SK-N-SH treated with all-trans-retinoic acid at 6 μM for 48 hours (cell line): ENCODE measurements around the gene TSNAXIP1.

Source experiments
- ATAC-seq: fragments of 200-7000 bp; cut with Tn5 transposase; 3 replicates; pipeline ENCODE4 v1.9.1; 2020; ENCODE audit warnings: mild to moderate bottlenecking, moderate library complexity
- ARNTL ChIP-seq: fragments of 450-650 bp; formaldehyde crosslinking; IDR thresholded peaks from 2 replicates; pipeline ENCODE4 v1.5.0; 2020; ENCODE audit warnings: low read depth, mild to moderate bottlenecking, moderate library complexity, borderline replicate concordance
- BACH2 ChIP-seq: fragments of 250-450 bp; sonication (Bioruptor Pico); IDR thresholded peaks from 2 replicates; pipeline ENCODE4 v1.9.0; 2021; ENCODE audit warnings: mild to moderate bottlenecking, borderline replicate concordance
- CSDC2 ChIP-seq: fragments of 250-450 bp; sonication (Bioruptor Pico); IDR thresholded peaks from 2 replicates; pipeline ENCODE4 v1.5.0; 2020; ENCODE audit warnings: mild to moderate bottlenecking, moderate library complexity
- ESRRG ChIP-seq: fragments of 250-450 bp; sonication (Bioruptor Pico); IDR thresholded peaks from 2 replicates; pipeline ENCODE4 v1.6.1; 2021; ENCODE audit warnings: mild to moderate bottlenecking
- ISL1 ChIP-seq: fragments of 250-450 bp; sonication (Bioruptor Pico); IDR thresholded peaks from 2 replicates; pipeline ENCODE4 v2.1.2; 2022; ENCODE audit warnings: mild to moderate bottlenecking, moderate library complexity
- OSR1 ChIP-seq: fragments of 250-450 bp; sonication (Bioruptor Pico); IDR thresholded peaks from 2 replicates; pipeline ENCODE4 v1.8.0; 2022; ENCODE audit warnings: moderate library complexity, mild to moderate bottlenecking, inconsistent platforms
- PPARA ChIP-seq: fragments of 250-450 bp; sonication (Bioruptor Pico); IDR thresholded peaks from 2 replicates; pipeline ENCODE4 v1.5.0; 2020; ENCODE audit warnings: mild to moderate bottlenecking, borderline replicate concordance
- RARB ChIP-seq: fragments of 250-450 bp; sonication (Bioruptor Pico); IDR thresholded peaks from 2 replicates; pipeline ENCODE4 v1.8.0; 2021; ENCODE audit warnings: mild to moderate bottlenecking, moderate library complexity
- SNAI2 ChIP-seq: fragments of 250-450 bp; sonication (Bioruptor Pico); IDR thresholded peaks from 2 replicates; pipeline ENCODE4 v1.5.0; 2020; ENCODE audit warnings: mild to moderate bottlenecking, moderate library complexity
- TOX ChIP-seq: fragments of 250-450 bp; sonication (Bioruptor Pico); IDR thresholded peaks from 2 replicates; pipeline ENCODE4 v1.8.0; 2021; ENCODE audit warnings: mild to moderate bottlenecking, moderate library complexity, borderline replicate concordance
- TSHZ2 ChIP-seq: fragments of 250-450 bp; sonication (Bioruptor Pico); IDR thresholded peaks from 2 replicates; pipeline ENCODE4 v1.5.0; 2020; ENCODE audit warnings: mild to moderate bottlenecking, moderate library complexity
- ZFP3 ChIP-seq: fragments of 250-450 bp; sonication (Bioruptor Pico); IDR thresholded peaks from 2 replicates; pipeline ENCODE4 v1.5.0; 2020; ENCODE audit warnings: mild to moderate bottlenecking, moderate library complexity
- ZFP30 ChIP-seq: fragments of 450-650 bp; formaldehyde crosslinking; IDR thresholded peaks from 2 replicates; pipeline ENCODE4 v1.5.0; 2022; ENCODE audit warnings: mild to moderate bottlenecking, moderate library complexity
- ZNF565 ChIP-seq: fragments of 450-650 bp; formaldehyde crosslinking; conservative IDR thresholded peaks from 2 replicates; pipeline ENCODE4 v1.5.0; 2020; ENCODE audit warnings: low read depth, mild to moderate bottlenecking, moderate library complexity
- ZNF70 ChIP-seq: fragments of 450-650 bp; formaldehyde crosslinking; IDR thresholded peaks from 2 replicates; pipeline ENCODE4 v1.5.0; 2020; ENCODE audit warnings: mild to moderate bottlenecking, moderate library complexity
- ZNF8 ChIP-seq: fragments of 450-650 bp; formaldehyde crosslinking; IDR thresholded peaks from 2 replicates; pipeline ENCODE4 v1.5.0; 2020; ENCODE audit warnings: mild to moderate bottlenecking, moderate library complexity
- TF ChIP-seq, protein P1 (sequence below): fragments of 250-450 bp; sonication (Bioruptor Pico); IDR thresholded peaks from 2 replicates; pipeline ENCODE4 v1.8.0; 2021; ENCODE audit warnings: low read depth, mild to moderate bottlenecking, moderate library complexity, borderline replicate concordance
- TF ChIP-seq, protein P2 (sequence below): fragments of 250-450 bp; sonication (Bioruptor Pico); IDR thresholded peaks from 2 replicates; pipeline ENCODE4 v1.5.1; 2021; ENCODE audit warnings: mild to moderate bottlenecking, moderate library complexity
- TF ChIP-seq, protein P3 (sequence below): fragments of 250-450 bp; sonication (Bioruptor Pico); IDR thresholded peaks from 2 replicates; pipeline ENCODE4 v1.8.0; 2020; ENCODE audit warnings: mild to moderate bottlenecking, moderate library complexity, borderline replicate concordance

The TSNAXIP1 gene

DNA sequence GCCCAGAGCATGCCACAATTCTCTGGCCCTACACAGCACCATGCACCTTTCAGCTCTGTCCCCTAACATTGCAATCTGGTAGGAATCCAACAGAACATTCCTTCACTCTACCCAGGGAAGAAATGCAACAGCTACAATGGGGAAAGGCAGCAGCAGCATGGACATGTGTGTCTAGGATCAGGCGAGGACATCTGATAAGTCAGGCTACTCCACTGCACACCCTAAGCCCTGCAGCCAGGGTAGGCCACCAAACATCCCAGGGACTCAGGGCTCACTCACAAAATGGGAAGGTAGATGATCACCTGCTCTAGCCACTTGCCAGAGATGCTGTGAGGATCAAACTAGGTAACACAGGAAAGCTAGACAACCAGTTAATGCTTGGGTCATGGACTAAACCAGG, 5.4 kb upstream of the TSNAXIP1 start (continued):
- TF ChIP-seq ESRRG (CRISPR knock-in tag), result no peak
- no peak for TF ChIP-seq BACH2 (CRISPR knock-in tag)
- TF ChIP-seq ISL1 (CRISPR knock-in tag), result no peak
- no peak for TF ChIP-seq CSDC2 (CRISPR knock-in tag)
- TF ChIP-seq SNAI2 (CRISPR knock-in tag), result no peak
- TF ChIP-seq PPARA, result no peak

- TF ChIP-seq ARNTL (CRISPR knock-in tag), result no peak
- no peak for TF ChIP-seq CSDC2 (CRISPR knock-in tag)
- TF ChIP-seq SNAI2 (CRISPR knock-in tag), result no peak
- TF ChIP-seq ESRRG (CRISPR knock-in tag), result no peak
- TF ChIP-seq ZNF70 (CRISPR knock-in tag), result no peak
- no peak for TF ChIP-seq TSHZ2 (CRISPR knock-in tag)
- TF ChIP-seq PPARA, result no peak
- TF ChIP-seq, protein P1, sequence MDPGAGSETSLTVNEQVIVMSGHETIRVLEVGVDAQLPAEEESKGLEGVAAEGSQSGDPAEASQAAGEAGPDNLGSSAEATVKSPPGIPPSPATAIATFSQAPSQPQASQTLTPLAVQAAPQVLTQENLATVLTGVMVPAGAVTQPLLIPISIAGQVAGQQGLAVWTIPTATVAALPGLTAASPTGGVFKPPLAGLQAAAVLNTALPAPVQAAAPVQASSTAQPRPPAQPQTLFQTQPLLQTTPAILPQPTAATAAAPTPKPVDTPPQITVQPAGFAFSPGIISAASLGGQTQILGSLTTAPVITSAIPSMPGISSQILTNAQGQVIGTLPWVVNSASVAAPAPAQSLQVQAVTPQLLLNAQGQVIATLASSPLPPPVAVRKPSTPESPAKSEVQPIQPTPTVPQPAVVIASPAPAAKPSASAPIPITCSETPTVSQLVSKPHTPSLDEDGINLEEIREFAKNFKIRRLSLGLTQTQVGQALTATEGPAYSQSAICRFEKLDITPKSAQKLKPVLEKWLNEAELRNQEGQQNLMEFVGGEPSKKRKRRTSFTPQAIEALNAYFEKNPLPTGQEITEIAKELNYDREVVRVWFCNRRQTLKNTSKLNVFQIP (CRISPR knock-in tag), result no peak
- no peak for TF ChIP-seq ZFP3 (CRISPR knock-in tag)
- TF ChIP-seq, protein P2, sequence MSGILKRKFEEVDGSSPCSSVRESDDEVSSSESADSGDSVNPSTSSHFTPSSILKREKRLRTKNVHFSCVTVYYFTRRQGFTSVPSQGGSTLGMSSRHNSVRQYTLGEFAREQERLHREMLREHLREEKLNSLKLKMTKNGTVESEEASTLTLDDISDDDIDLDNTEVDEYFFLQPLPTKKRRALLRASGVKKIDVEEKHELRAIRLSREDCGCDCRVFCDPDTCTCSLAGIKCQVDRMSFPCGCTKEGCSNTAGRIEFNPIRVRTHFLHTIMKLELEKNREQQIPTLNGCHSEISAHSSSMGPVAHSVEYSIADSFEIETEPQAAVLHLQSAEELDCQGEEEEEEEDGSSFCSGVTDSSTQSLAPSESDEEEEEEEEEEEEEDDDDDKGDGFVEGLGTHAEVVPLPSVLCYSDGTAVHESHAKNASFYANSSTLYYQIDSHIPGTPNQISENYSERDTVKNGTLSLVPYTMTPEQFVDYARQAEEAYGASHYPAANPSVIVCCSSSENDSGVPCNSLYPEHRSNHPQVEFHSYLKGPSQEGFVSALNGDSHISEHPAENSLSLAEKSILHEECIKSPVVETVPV, result no peak
- no peak for TF ChIP-seq ZNF8 (CRISPR knock-in tag)
- TF ChIP-seq ZNF565 (CRISPR knock-in tag), result no peak
- TF ChIP-seq ZFP30, result no peak
- TF ChIP-seq ISL1 (CRISPR knock-in tag), result no peak
- TF ChIP-seq OSR1 (CRISPR knock-in tag), result no peak
- TF ChIP-seq, protein P3, sequence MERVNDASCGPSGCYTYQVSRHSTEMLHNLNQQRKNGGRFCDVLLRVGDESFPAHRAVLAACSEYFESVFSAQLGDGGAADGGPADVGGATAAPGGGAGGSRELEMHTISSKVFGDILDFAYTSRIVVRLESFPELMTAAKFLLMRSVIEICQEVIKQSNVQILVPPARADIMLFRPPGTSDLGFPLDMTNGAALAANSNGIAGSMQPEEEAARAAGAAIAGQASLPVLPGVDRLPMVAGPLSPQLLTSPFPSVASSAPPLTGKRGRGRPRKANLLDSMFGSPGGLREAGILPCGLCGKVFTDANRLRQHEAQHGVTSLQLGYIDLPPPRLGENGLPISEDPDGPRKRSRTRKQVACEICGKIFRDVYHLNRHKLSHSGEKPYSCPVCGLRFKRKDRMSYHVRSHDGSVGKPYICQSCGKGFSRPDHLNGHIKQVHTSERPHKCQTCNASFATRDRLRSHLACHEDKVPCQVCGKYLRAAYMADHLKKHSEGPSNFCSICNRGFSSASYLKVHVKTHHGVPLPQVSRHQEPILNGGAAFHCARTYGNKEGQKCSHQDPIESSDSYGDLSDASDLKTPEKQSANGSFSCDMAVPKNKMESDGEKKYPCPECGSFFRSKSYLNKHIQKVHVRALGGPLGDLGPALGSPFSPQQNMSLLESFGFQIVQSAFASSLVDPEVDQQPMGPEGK (CRISPR knock-in tag), result no peak
- ATAC-seq, result no peak
Measured at GRCh38 chr16:67801883-67802282, 4.8 kb upstream of the TSNAXIP1 start.

GRCh38 chr16:67803894-67804293, 2.8 kb upstream of the TSNAXIP1 start:
- no peak for ATAC-seq
- no peak for TF ChIP-seq TOX
- TF ChIP-seq ZFP3 (CRISPR knock-in tag), result no peak
- no peak for TF ChIP-seq ESRRG (CRISPR knock-in tag)
- TF ChIP-seq RARB (CRISPR knock-in tag), result no peak
- TF ChIP-seq PPARA, result no peak
- TF ChIP-seq OSR1 (CRISPR knock-in tag), result no peak
- TF ChIP-seq TSHZ2 (CRISPR knock-in tag), result no peak
